HuH-7 (cell line): ENCODE measurements around the gene ZNF750.

ENCODE experiments used
- DNase-seq: peaks from one replicate; pipeline ENCODE4 v3.0.0; 2011; ENCODE audit warnings: low spot score

Gene ZNF750

GRCh38 chr17:82835122-82835521 is 4.7 kb downstream of the ZNF750 start:
- DNase-seq: no peak

GRCh38 chr17:82832881-82833475 is 6.8 kb downstream of the ZNF750 start:
- DNase-seq: no peak

DNA sequence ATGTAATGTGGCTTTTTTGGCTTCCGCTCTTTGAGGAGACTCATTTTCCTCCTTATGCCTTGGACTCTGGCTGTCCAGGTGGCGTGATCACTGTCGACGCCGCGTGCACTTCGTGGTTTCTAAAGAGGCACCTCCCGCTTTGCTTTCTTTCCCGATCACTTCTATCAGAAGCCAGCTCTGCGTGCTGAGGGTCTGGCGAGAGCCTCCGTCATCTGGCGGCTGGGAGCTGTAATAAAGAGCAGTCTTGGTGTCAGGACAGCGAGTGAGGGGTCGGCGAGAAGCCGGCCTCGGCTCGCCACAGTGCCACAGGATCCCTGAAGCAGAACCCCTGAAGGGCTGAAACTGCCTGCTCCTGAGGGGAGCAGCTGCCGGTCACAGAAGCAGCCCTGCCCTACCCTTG is 7.4 kb downstream of the ZNF750 start:
- no peak for DNase-seq

- no peak for DNase-seq
These were observed 8.0 kb downstream of the ZNF750 start for GRCh38 chr17:82831818-82832200.

DNA sequence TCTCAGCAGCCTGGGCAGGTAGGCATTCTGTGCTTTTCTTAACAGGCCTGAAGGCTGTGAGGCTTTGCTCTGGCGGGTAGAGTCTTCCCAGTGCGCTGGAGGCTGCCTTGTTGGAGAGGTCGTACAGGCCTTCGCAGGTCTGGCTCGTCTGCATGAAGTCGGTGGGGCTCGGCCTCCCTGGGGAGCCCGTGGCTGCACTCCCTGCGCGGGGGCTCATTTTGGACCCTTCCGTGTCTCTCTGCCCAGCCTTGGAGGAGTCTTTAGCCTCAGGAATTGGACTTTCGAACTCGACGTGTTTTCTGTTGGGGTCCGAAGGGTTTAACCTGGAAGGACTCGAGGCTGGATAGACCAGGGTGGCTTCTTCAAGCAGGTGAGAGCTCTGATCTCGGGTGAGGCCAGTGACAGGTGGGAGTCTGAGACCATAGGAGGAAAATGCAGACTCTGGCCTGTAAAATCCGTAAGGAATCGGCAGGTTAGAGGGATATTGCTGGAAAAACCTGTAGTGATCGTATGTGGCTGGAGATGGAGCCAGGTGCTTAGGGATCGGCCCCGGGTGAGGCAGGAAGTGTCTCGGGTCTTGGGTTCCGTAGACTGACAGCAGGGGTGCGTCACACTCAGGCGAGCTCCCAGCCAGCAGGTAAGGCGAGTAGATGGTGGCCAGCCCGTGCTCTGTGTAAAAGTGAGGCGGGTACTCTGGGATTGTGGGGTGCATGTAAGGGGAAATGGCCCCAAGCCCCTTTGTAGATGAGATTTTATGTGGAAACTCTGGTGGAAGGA is 8.6 kb downstream of the ZNF750 start:
- no peak for DNase-seq

DNA sequence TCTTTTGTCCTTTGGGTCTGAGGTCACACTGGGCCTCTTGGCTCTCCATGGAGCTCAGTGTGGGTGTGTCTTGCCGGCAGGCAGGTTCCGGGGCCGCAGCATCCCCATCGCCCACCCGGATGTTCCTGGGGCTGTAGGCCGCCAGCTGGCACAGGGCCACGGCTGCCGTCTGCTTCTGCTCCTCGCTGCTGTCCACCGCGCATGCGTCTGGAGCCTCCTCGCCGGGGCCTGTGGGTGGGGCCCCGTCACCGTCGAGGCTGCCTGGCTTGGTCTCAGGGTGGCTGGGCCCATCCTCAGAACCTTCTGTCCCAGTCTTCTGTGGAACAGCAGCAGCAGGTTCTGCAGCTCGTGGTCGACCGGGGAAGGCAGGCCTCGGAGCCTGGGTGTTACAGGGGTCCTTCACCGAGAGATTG is 9.6 kb downstream of the ZNF750 start:
- DNase-seq: no peak

DNA sequence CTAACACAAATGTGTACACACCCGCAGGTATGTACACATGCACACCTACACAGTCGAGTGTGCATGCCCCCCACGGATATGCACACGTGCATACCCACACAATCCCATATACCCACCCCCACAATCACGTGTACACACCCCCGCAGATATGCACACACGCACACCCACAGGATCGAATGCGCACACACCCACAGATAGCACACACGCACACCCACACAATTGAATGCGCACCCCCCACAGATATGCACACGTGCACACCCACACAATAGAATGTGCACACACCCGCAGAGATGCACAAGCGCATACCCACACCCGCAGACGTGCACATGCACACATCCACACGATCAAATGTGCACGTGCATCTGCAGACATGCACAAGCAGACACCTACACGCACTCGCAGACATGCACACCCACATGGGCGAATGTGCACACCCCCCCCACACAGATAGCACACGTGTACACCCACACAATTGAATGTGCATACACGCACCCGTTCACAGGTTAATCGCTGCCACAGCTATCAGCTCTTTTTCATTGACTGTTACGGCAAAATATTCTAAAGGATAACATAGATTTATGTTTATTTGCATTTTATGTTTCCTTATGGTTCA is 10.8 kb downstream of the ZNF750 start:
- DNase-seq: no peak

- DNase-seq: no peak
These were observed 12.9 kb downstream of the ZNF750 start for GRCh38 chr17:82826956-82827355.

- DNase-seq: no peak
These were observed 13.6 kb downstream of the ZNF750 start for GRCh38 chr17:82826211-82826610.

GRCh38 chr17:82825540-82826124 is 14.2 kb downstream of the ZNF750 start:
- no peak for DNase-seq

GRCh38 chr17:82823004-82823403 is 16.8 kb downstream of the ZNF750 start:
- peak; percentile 48 for DNase-seq

DNA sequence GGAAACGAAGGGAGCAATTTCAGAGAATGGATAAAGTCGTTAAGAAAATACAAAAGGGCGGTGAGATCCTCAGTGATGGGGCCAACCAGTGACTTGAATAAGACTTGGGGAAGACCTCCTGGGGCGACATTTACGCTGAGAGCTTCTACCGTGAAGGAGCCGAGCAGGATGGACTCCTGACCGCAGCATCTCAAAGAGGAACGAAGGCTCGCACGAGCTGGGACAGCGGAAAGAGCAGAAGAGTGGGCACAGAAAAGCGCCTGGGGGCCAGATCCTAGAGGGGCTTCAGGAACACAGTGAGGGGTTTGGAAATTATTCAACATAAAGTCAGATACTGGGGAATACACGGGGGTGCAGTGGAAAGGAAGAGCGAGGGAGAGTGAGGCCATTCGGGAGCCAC is 17.5 kb downstream of the ZNF750 start:
- no peak for DNase-seq

- no peak for DNase-seq
These were observed 18.3 kb downstream of the ZNF750 start for GRCh38 chr17:82821554-82821953.

GRCh38 chr17:82820278-82821251 is 19.3 kb downstream of the ZNF750 start:
- DNase-seq: no peak

GRCh38 chr17:82817947-82818346 is 21.9 kb downstream of the ZNF750 start:
- DNase-seq: no peak

DNA sequence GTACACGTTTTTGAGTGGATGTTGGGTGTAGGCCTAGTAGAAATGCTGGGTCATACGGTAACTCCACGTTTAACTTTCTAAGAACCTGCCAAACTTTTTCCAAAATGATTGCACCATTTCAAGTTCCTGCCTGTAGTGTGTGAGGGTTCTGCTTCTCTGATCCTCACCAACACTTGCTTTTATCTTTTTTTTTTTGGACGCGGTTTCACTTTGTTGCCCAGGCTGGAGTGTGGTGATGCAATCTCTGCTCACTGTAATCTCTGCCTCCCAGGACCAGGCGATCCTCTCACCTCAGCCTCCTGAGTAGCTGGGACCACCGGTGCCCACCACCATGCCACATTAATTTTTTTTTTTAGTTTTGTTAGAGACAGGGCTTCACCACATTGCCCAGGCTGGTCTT is 23.5 kb downstream of the ZNF750 start:
- DNase-seq: no peak

- no peak for DNase-seq
These were observed 24.0 kb downstream of the ZNF750 start for GRCh38 chr17:82815790-82816305.

DNA sequence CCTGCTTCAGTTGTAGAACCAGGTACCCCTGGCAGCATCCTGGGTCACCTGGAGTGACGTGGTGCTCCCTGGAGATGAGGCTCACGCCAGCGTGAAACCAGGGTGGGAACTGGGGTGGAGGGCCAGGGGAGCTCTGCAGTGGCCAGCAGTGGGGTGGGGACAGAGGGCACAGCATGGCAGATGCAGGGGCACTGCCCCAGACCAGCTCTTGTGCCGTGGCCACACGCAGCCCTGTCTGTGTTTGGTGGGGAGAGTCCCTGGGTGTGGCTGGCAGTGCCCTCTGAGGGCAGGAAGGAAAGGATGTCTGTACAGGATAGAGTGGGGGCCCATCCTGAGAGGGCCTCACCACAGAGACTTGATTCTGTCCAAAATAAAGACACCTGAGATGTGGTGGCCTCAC is 24.5 kb downstream of the ZNF750 start:
- DNase-seq: no peak

- DNase-seq: no peak
These were observed 25.0 kb downstream of the ZNF750 start for GRCh38 chr17:82814834-82815233.

- DNase-seq: no peak
These were observed 26.3 kb downstream of the ZNF750 start for GRCh38 chr17:82813299-82814051.

- no peak for DNase-seq
These were observed 27.2 kb downstream of the ZNF750 start for GRCh38 chr17:82812601-82813000.
